Upper lobe of right lung (tissue), 1 donor: ENCODE measurements around the gene ST6GALNAC4. TPM values are rescaled to one million over a fixed set of nuclear protein-coding genes. Genes with fewer than 3 reads are reported as not detected.

Source experiments
- ATAC-seq: fragments of 200-7000 bp; cut with Tn5 transposase; one replicate; pipeline ENCODE4 v1.9.1; 2020; ENCODE audit warnings: mild to moderate bottlenecking, moderate library complexity
- DNase-seq: peaks from one replicate; pipeline ENCODE4 v3.0.0-alpha.2; 2020
- H3K27ac ChIP-seq: fragments of 200-600 bp; one replicate; pipeline ENCODE4 v1.8.0; 2022
- H3K27me3 ChIP-seq: fragments of 200-600 bp; one replicate; pipeline ENCODE4 v1.8.0; 2022; ENCODE audit warnings: mild to moderate bottlenecking
- H3K36me3 ChIP-seq: fragments of 200-600 bp; one replicate; pipeline ENCODE4 v1.8.0; 2022
- H3K4me1 ChIP-seq: fragments of 200-600 bp; one replicate; pipeline ENCODE4 v1.8.0; 2022
- H3K4me3 ChIP-seq: fragments of 200-600 bp; one replicate; pipeline ENCODE4 v1.8.0; 2022; ENCODE audit warnings: mild to moderate bottlenecking
- H3K9me3 ChIP-seq: fragments of 200-600 bp; one replicate; pipeline ENCODE4 v1.8.0; 2022
- intact Hi-C: fragments of 100-400 bp; cut with DNase I; formaldehyde crosslinking; loops from one replicate; pipeline ENCODE4 v1.11.0; 2022
- total RNA-seq: library from RNA; stranded (reverse); fragmentation: NEBNext Ultra II Directional; extraction: Animal tissue kit (Norgen Biotek cat#: 25700); gene quantifications from one replicate; pipeline ENCODE4 v1.2.1, GENCODE V29; 2021
- TF ChIP-seq, protein P1 (sequence below): fragments of 200-600 bp; IDR thresholded peaks from one replicate; pipeline ENCODE4 v1.8.0; 2022; ENCODE audit warnings: antibody characterized with exemption
- donor health status: DM: no; HTN: yes; CAD: no; lungs with severe emphysema.

Gene ST6GALNAC4
- total RNA-seq, 1 donor from 2014 or later = 58.8 TPM

DNA sequence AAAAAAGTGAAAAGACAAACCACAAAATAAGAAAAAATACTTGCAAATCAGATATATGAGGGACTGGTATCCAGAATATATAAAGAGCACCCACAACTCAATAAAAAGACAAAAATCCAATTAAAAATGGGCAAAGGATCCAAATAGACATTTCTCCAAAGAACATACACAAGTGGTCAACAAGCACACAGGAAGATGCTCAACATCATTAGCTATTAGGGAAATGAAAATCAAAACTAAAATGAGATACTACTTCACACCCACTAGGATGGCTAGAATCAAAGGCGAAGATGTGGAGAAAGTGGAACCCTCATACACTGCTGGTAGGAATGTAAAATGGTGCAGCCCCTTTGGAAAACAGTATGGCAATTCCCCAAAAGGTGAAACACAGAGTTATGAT is 41.9 kb upstream of the ST6GALNAC4 start:
- no peaks in the 10 kb centered on the region for H3K27me3 ChIP-seq
- H3K36me3 ChIP-seq = no peaks in the 10 kb centered on the region
- H3K4me1 ChIP-seq = peaks cover 45% of the 10 kb centered on the region
- DNase-seq (no peak), ATAC-seq (no peak)
- no peaks in the 10 kb centered on the region for H3K9me3 ChIP-seq
- no peak overlapping the region for H3K4me3 ChIP-seq
- intact Hi-C loops = no loop called here
- TF ChIP-seq, protein P1, sequence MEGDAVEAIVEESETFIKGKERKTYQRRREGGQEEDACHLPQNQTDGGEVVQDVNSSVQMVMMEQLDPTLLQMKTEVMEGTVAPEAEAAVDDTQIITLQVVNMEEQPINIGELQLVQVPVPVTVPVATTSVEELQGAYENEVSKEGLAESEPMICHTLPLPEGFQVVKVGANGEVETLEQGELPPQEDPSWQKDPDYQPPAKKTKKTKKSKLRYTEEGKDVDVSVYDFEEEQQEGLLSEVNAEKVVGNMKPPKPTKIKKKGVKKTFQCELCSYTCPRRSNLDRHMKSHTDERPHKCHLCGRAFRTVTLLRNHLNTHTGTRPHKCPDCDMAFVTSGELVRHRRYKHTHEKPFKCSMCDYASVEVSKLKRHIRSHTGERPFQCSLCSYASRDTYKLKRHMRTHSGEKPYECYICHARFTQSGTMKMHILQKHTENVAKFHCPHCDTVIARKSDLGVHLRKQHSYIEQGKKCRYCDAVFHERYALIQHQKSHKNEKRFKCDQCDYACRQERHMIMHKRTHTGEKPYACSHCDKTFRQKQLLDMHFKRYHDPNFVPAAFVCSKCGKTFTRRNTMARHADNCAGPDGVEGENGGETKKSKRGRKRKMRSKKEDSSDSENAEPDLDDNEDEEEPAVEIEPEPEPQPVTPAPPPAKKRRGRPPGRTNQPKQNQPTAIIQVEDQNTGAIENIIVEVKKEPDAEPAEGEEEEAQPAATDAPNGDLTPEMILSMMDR = no peak
- no peak overlapping the region for H3K27ac ChIP-seq

DNA sequence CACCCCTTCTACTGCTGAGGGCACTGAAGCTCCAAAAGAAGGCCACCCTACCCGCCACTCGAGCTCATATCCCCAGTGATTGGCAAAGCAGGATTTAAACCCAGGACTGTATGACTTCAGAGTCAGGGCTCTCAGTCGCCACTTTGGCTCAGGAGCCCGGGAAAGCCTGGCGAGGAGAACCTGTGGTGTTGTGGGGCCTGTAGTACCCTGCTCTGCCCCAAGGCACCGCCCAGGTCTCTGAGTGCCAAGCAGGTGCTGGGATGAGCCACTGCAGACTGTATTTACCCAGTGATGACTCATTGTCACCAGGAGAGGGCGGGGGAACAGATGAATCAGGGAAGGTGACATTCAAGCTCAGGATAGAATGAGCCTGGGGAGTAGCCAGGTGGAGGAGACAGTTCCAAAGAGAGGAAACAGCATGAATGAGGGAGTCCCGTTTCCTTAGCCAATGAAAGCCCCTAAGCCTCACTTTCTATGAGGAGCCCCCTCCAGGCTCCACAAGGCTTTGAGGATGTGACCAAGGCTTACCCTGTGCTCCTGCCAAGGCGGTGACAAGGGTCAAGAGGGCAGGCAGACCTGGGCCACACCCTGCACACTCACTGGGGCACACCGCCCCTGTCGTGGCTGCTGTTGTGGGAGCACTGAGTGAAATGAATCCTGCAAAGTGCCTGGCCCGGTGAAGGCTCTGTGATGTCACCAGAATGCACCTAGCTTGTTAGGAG is 38.6 kb upstream of the ST6GALNAC4 start:
- ATAC-seq (peak; percentile 95), DNase-seq (peak; percentile 84)
- Histone ChIP-seq H3K9me3 (no peaks in the 10 kb centered on the region), H3K27me3 (no peaks in the 10 kb centered on the region), H3K4me3 (no peak overlapping the region), H3K27ac (peak overlapping the region; percentile 53), H3K4me1 (peaks cover 27% of the 10 kb centered on the region), H3K36me3 (no peaks in the 10 kb centered on the region)
- TF ChIP-seq, protein P1 = peak; percentile 37
- intact Hi-C loops = no loop called here

DNA sequence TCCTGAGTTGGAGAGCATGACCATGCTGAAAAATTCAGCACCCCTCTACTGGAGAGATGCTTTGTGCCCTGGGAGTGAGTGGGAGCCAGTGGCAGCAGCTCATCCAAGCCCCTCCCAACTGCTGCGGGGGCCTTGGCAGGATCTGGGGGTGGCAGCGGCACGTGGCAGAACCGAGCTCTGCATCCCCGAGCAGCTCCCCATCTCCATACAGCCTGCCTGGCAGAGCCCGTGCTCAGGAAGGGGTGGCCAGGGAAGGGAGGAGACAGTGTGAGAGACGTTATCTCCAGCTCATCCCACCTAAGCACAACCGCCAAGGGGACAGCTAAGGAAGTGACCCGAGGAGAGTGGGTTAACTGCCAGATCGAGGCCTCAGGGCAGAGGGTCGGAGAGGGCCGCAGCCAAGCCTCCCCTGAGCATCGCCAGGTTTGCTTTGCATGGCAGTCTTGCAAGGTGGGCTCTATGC is 38.0 kb upstream of the ST6GALNAC4 start:
- Histone ChIP-seq H3K4me3 (no peak overlapping the region), H3K9me3 (no peaks in the 10 kb centered on the region), H3K4me1 (peaks cover 22% of the 10 kb centered on the region), H3K27me3 (no peaks in the 10 kb centered on the region), H3K27ac (peak overlapping the region; percentile 53), H3K36me3 (no peaks in the 10 kb centered on the region)
- TF ChIP-seq, protein P1 = no peak
- intact Hi-C loops = no loop called here
- no peak for DNase-seq
- no peak for ATAC-seq

DNA sequence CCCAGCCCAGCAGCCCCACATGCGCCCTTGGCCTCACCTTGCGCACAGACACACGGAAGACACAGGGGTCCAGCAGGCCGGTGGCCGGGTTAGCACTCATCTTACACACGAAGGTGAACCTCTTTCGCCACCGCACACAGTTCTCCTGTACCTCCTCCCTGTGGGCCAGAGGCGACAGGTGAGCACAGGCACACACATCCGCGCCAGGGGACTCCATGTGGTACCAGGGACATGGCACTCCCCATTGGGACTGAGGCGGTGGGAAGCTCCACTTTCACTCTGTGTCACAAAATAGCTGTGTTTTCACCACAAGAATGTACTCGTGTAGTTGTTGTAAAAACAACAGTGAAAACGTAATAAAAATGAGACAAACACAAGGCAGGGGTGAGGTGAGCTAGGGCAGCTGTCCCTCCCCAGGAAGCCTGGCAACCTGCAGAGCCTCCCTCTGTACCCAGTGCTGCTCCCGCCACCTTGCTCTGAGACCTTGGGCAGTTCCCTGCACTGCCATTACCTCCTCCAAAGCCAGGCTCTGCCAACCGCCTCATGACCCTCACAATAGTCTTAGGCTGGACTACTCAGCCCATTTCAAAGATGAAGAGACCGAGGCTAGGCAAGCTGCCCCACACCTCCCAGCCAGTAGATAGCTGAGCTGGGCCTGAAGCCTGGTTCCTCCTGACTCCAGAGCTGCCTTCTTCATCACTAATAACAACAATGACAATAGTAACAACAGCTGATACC is 37.1 kb upstream of the ST6GALNAC4 start:
- H3K27me3 ChIP-seq = no peaks in the 10 kb centered on the region
- no peaks in the 10 kb centered on the region for H3K36me3 ChIP-seq
- intact Hi-C loops = no loop called here
- H3K9me3 ChIP-seq = no peaks in the 10 kb centered on the region
- no peak overlapping the region for H3K4me3 ChIP-seq
- H3K27ac ChIP-seq = peak overlapping the region; percentile 6
- ATAC-seq (no peak), DNase-seq (no peak)
- TF ChIP-seq, protein P1 = no peak
- peaks cover 22% of the 10 kb centered on the region for H3K4me1 ChIP-seq

DNA sequence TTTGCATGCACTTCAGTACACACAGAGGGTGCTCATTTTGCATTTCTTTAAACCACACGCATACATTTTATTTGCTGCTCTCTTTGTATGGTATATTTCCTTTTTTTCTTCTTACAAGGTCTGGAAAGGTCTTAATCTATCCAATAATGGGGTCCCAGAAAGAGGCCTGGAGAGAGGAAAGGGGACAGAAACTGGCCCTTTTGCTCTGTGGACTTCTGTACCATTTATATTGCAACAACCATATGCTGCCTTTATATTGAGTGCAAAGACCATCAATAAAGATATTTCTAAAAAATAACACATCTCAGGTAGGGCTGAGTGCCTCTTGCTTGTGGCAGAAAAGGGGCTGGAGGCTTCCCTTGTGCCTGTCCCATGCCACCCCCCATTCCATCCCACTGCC is 36.3 kb upstream of the ST6GALNAC4 start:
- no peaks in the 10 kb centered on the region for H3K9me3 ChIP-seq
- DNase-seq (no peak), ATAC-seq (no peak)
- intact Hi-C loops = no loop called here
- no peaks in the 10 kb centered on the region for H3K27me3 ChIP-seq
- no peak overlapping the region for H3K4me3 ChIP-seq
- H3K27ac ChIP-seq = no peak overlapping the region
- H3K4me1 ChIP-seq = peaks cover 22% of the 10 kb centered on the region
- no peaks in the 10 kb centered on the region for H3K36me3 ChIP-seq
- TF ChIP-seq, protein P1 = no peak
